Caco-2 (cell line): ENCODE data around the gene LPAR1. TPM values are rescaled to one million over a fixed set of nuclear protein-coding genes. Genes with fewer than 3 reads are reported as not detected.

Experiments used
- BruUV-seq: library from RNA; stranded (reverse); fragments of 400-500 nt; replicated peaks from 2 replicates; lab custom pipeline; 2021; lab: Mats Ljungman, UMichigan
- CTCF ChIA-PET: fragments of 300-600 bp; sonication (Branson Sonifier 250); formaldehyde crosslinking; loops from one replicate; lab custom pipeline; 2022; ENCODE audit warnings: antibody characterized with exemption; lab: Charles Lee
- POLR2A ChIA-PET: fragments of 300-600 bp; sonication (Branson Sonifier 250); formaldehyde crosslinking; loops from one replicate; lab custom pipeline; 2022; ENCODE audit warnings: antibody characterized with exemption; lab: Charles Lee
- DNase-seq, 2 experiments: peaks; one replicate each; pipeline versions ENCODE4 v3.0.0 to v3.0.0-alpha.2; 2020 to 2022
- H3K27me3 ChIP-seq: replicated peaks from 2 replicates; pipeline ENCODE4 v1.6.0; 2011; ENCODE audit warnings: low read length; ENCODE audit not compliant: control insufficient read depth, insufficient read depth
- H3K36me3 ChIP-seq: 2 replicates; pipeline ENCODE4 v1.5.1; 2011; ENCODE audit warnings: low read length; ENCODE audit not compliant: control insufficient read depth, insufficient read depth
- H3K4me1 ChIP-seq: fragments of 250-450 bp; sonication (Bioruptor Pico); 2 replicates; pipeline ENCODE4 v1.5.1; 2020; ENCODE audit warnings: mild to moderate bottlenecking
- H3K4me3 ChIP-seq: 2 replicates; pipeline ENCODE4 v1.5.1; 2011; ENCODE audit warnings: low read depth, mild to moderate bottlenecking, control low read depth, low read length
- H3K9me3 ChIP-seq: fragments of 250-450 bp; sonication (Bioruptor Pico); 2 replicates; pipeline ENCODE4 v1.5.1; 2020; ENCODE audit warnings: mild to moderate bottlenecking, moderate library complexity
- H3K27ac Mint-ChIP-seq: one replicate; pipeline ENCODE4 v1.8.0; 2022; ENCODE audit warnings: mixed read lengths; ENCODE audit not compliant: unreplicated experiment
- H3K27me3 Mint-ChIP-seq: one replicate; pipeline ENCODE4 v1.8.0; 2022; ENCODE audit warnings: mixed read lengths; ENCODE audit not compliant: insufficient read depth, unreplicated experiment
- H3K36me3 Mint-ChIP-seq: one replicate; pipeline ENCODE4 v1.8.0; 2022; ENCODE audit warnings: mild to moderate bottlenecking, mixed read lengths; ENCODE audit not compliant: insufficient read depth, unreplicated experiment
- H3K4me1 Mint-ChIP-seq: one replicate; pipeline ENCODE4 v1.8.0; 2022; ENCODE audit warnings: low read depth, mixed read lengths; ENCODE audit not compliant: unreplicated experiment
- H3K4me3 Mint-ChIP-seq: one replicate; pipeline ENCODE4 v1.8.0; 2022; ENCODE audit warnings: mild to moderate bottlenecking, moderate library complexity, mixed read lengths; ENCODE audit not compliant: unreplicated experiment
- H3K9me3 Mint-ChIP-seq: one replicate; pipeline ENCODE4 v1.8.0; 2022; ENCODE audit warnings: mixed read lengths; ENCODE audit not compliant: unreplicated experiment
- intact Hi-C: fragments of 100-400 bp; cut with micrococcal nuclease; formaldehyde crosslinking; loops from one replicate; pipeline ENCODE4 v1.10.0; 2022; ENCODE audit not compliant: unreplicated experiment
- total RNA-seq: library from RNA; stranded (reverse); gene quantifications from 2 replicates; pipeline ENCODE4 v1.2.3, GENCODE V29; 2022
- TF ChIP-seq, protein P1 (sequence below), 2 experiments: fragments of 200-600 bp in 1 of 2; IDR thresholded peaks; 1 replicate in 1 of 2; 2 replicates in 1 of 2; pipeline versions ENCODE4 v1.5.1 to v1.8.0; 2011 to 2022; ENCODE audit warnings: antibody characterized with exemption in 1 of 2, control low read depth in 1 of 2, inconsistent platforms in 1 of 2, low read depth in 1 of 2, low read length in 1 of 2, mild to moderate bottlenecking in 1 of 2, moderate library complexity in 1 of 2; ENCODE audit not compliant: insufficient read depth in 1 of 2, severe bottlenecking in 1 of 2, unreplicated experiment in 1 of 2

LPAR1 gene
- total RNA-seq, 1 experiment from 2014 or later, result 20.3 TPM

DNA sequence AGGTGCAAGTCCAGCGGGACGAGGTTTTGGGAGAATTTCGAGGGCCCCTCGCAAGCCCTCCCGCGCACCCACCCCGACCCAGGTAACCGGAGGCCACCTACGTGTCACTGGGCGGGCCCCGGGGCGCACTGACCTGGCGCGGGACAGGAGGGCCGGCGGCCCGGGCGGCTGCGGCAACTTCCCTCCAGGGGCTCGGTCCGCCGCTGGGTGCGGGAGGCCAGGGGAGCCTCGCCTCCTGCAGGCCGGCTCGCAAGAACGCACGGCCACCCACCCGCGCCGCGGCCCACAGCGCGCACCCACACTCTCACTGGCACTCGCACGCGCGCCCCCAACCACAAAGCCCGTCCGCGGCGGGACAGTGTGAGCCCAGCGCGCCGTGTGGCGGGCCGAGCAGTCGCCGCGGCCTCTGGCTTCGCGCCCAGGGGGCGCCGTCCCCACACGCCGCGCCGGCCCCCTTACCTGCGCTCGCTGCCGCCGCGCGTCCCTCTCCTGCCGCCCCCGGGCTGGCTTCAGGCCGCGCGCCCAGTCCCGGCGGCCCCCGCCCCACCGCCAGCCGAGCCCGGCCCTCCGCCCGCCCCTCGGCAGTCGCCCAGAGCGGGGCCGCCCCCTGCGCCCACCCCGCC is 451 bp downstream of the LPAR1 start:
- H3K4me3 Mint-ChIP-seq, result peak overlapping the region; percentile 100
- TF ChIP-seq, protein P1, sequence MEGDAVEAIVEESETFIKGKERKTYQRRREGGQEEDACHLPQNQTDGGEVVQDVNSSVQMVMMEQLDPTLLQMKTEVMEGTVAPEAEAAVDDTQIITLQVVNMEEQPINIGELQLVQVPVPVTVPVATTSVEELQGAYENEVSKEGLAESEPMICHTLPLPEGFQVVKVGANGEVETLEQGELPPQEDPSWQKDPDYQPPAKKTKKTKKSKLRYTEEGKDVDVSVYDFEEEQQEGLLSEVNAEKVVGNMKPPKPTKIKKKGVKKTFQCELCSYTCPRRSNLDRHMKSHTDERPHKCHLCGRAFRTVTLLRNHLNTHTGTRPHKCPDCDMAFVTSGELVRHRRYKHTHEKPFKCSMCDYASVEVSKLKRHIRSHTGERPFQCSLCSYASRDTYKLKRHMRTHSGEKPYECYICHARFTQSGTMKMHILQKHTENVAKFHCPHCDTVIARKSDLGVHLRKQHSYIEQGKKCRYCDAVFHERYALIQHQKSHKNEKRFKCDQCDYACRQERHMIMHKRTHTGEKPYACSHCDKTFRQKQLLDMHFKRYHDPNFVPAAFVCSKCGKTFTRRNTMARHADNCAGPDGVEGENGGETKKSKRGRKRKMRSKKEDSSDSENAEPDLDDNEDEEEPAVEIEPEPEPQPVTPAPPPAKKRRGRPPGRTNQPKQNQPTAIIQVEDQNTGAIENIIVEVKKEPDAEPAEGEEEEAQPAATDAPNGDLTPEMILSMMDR (IDR thresholded peaks at IDR 0.05; ENCODE audit: insufficient read depth in 1 of 2, low read depth in 1 of 2, low read length in 1 of 2, severe bottlenecking in 1 of 2, unreplicated experiment in 1 of 2), result peak; percentile 37 to 41
- peak; percentile 60 to 82 for DNase-seq
- BruUV-seq, result no TSS peak
- Histone ChIP-seq H3K4me1 (peaks cover 9% of the 10 kb centered on the region; the same call in 1 of the 2 replicates), H3K4me3 (peak overlapping the region; percentile 58), H3K27me3 (no peaks in the 10 kb centered on the region), H3K36me3 (no peaks in the 10 kb centered on the region), H3K9me3 (no peaks in the 10 kb centered on the region)
- peaks cover 6% of the 10 kb centered on the region for H3K36me3 Mint-ChIP-seq
- H3K27me3 Mint-ChIP-seq, result no peaks in the 10 kb centered on the region
- peak overlapping the region; percentile 95 for H3K27ac Mint-ChIP-seq
- CTCF ChIA-PET, result no interaction called here
- peaks cover 27% of the 10 kb centered on the region for H3K4me1 Mint-ChIP-seq
- POLR2A ChIA-PET, result no interaction called here
- no peaks in the 10 kb centered on the region for H3K9me3 Mint-ChIP-seq
- intact Hi-C loops, result loop anchor here (1.0 to 5.0 kb wide), 9 partner anchors 68 to 400 kb away; no protein-coding TSS in a partner anchor

DNA sequence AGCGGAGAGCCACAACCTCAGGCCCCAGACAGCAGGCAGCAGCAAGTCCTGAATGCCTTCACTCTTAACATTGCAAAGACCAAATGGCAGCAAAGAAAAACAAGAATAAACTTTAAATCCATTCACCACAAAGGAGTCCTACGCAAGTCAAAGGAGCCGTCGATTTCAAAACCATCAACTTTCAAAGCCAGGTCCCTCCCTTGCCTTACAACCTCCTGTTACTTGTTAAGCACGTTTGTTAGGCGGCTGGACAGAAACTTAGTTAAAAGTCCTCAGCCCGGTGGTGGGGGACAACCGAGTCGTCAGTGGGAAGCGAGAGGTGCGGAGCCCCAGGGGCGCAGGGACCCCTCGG is 938 bp downstream of the LPAR1 start:
- ChIA-PET POLR2A (no interaction called here), CTCF (interaction anchor here (1.4 kb wide), 2 partner anchors 112 to 125 kb away, joined by 4 to 6 read pairs; no protein-coding TSS in a partner anchor)
- Mint-ChIP-seq H3K27me3 (no peaks in the 10 kb centered on the region), H3K27ac (peak overlapping the region; percentile 95), H3K4me3 (peak overlapping the region; percentile 100), H3K9me3 (no peaks in the 10 kb centered on the region), H3K36me3 (peaks cover 6% of the 10 kb centered on the region), H3K4me1 (peaks cover 27% of the 10 kb centered on the region)
- TF ChIP-seq, protein P1 (IDR thresholded peaks at IDR 0.05; ENCODE audit: insufficient read depth in 1 of 2, low read depth in 1 of 2, low read length in 1 of 2, severe bottlenecking in 1 of 2, unreplicated experiment in 1 of 2), result no peak
- H3K27me3 ChIP-seq, result no peaks in the 10 kb centered on the region
- no TSS peak for BruUV-seq
- H3K4me3 ChIP-seq, result peak overlapping the region; percentile 58
- intact Hi-C loops, result loop anchor here (1.0 to 5.0 kb wide), 4 partner anchors 125 to 327 kb away; no protein-coding TSS in a partner anchor
- H3K9me3 ChIP-seq, result no peaks in the 10 kb centered on the region
- no peaks in the 10 kb centered on the region for H3K36me3 ChIP-seq
- peaks cover 9% of the 10 kb centered on the region; the same call in 1 of the 2 replicates for H3K4me1 ChIP-seq
- no peak for DNase-seq

DNA sequence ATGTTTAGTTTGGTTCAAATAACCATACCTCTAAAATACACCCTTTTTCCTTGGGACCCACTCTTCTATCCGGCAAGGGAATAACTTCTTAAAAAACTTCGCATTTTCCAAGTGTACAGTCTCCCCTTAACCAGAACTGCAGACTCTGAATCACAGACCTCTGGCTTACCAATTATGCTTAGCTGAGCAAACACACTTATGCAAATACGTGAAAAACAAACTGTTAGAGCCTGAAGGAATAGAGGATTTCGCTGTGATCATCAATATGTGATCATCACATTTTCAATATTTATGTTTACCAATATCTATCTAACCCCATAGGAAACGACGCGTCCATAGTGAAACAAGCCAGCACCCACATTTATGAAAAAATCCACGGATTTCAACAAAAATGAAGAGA is 1.3 kb downstream of the LPAR1 start:
- CTCF ChIA-PET, result interaction anchor here (0.7 to 1.4 kb wide), 3 partner anchors 112 to 543 kb away, joined by 4 to 6 read pairs (median 4); no protein-coding TSS in a partner anchor
- BruUV-seq, result no TSS peak

More for the DNA sequence above, 1.3 kb downstream of the LPAR1 start:
- Histone ChIP-seq H3K27me3 (no peaks in the 10 kb centered on the region), H3K36me3 (no peaks in the 10 kb centered on the region), H3K4me1 (peaks cover 9% of the 10 kb centered on the region; the same call in 1 of the 2 replicates), H3K9me3 (no peaks in the 10 kb centered on the region), H3K4me3 (peak overlapping the region; percentile 58)
- Mint-ChIP-seq H3K27ac (peak overlapping the region; percentile 95), H3K4me3 (peak overlapping the region; percentile 100), H3K4me1 (peaks cover 27% of the 10 kb centered on the region), H3K27me3 (no peaks in the 10 kb centered on the region), H3K36me3 (peaks cover 6% of the 10 kb centered on the region), H3K9me3 (no peaks in the 10 kb centered on the region)
- TF ChIP-seq, protein P1 (IDR thresholded peaks at IDR 0.05; ENCODE audit: insufficient read depth in 1 of 2, low read depth in 1 of 2, low read length in 1 of 2, severe bottlenecking in 1 of 2, unreplicated experiment in 1 of 2), result no peak
- POLR2A ChIA-PET, result no interaction called here
- intact Hi-C loops, result loop anchor here (1.0 to 5.0 kb wide), 4 partner anchors 125 to 327 kb away; no protein-coding TSS in a partner anchor
- peak in 1 of 2 experiments; percentile 4 for DNase-seq
